Activated CD8-positive, alpha-beta memory T cell treated with anti-CD3 and anti-CD28 coated beads for 4 hours (primary cell): ENCODE data around the gene CASKIN2.
"Not testable (repeated sequence)": the region's sequence is repeated elsewhere in the genome, so short reads cannot be mapped to it uniquely, and the experiment has no call there.

Experiments used
- DNase-seq, 2 donors: peaks; one replicate each; pipeline ENCODE4 v3.0.0-alpha.2; 2020; ENCODE audit warnings: low read depth in 2 of 2

The CASKIN2 gene

DNA sequence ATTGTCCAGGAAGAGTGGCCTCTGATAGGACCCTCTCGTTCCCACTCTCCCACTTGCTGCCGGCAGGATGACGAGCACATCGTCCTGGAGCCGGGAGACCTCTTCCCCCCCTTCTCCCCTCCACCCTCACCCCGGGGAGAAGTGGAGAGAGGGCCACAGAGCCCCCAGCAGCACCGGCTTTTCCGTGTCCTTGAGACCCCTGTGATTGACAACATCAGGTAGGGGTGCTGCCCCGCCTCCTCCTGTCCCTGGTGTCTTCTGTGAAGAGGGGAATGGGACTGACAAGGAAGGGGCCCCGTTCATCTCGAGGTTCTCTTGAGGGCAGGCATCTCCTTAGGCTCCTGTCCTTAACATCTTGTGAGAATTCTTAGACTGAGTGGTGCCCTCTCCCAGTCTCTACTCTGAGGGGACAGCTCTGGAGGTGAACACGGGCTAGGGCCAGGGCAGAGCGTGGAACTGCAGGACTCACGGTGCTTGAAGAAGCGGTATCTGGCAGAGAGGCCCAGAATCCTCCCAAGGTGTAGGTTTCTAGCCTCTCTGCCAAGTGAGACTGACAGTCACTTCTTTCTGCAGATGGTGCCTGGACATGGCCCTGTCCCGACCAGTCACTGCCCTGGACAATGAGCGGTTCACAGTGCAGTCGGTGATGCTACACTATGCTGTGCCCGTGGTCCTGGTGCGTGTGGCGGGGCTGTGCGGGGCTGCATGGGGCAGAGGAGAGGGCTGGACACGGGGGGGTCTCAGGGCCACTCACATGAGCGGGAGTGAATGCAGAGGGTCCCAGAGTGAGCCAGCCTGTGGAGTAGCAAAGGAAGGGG, 26.4 kb downstream of the CASKIN2 start:
- DNase-seq, result no peak

DNA sequence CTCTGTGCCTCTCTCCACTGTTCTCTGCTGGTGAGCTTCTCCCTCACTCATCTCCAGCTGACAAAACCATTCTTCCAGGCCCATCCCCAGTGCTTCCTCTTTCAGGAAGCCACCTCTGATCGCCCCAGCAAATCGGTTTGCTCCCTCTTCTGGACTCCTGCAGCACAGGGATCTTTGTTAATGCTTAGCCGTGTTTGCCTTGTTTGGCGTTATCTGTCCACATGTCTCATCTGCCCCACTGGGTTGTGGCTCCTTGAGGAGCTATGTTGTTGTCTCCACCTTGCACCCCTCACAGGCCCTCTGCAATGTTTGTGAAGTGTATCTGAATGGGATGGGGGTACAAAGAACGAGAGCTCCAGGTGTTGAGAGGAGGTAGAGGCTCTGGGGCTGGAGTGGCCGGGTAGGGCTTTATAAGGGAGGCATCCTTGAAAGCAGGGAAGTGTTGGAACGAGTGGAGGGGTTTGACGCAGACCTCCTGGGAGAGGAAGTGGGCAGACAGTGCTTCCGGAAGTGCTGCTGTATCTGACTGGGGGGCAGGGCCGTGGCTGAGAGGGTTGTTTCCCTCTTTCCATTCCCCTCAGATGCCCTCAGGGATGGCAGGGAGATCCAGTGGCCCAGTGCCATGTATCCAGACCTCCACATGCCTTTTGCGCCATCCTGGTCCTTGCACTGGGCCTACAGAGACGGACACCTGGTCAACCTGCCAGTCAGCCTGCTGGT, 27.8 kb downstream of the CASKIN2 start:
- peak; percentile 13 to 14 for DNase-seq

DNA sequence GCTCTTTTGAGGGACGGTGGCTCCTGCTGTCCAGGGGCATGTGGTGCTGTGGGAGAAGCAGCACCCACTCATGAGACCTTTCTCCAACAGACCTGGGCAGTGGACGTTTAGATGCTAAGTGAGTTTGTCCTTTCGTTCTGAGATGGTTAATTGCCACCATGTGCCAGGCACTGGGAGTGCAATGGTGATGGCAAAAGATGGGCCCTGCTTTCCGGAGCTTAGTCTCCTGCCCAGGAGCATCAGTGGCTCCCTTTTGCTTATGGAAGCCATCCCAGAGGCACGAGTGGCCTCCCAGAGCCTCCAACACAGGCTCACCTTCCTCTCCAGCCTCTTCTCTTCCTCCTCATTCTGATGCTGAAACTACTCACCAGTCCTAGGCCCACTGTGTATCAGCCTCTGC, 28.4 kb downstream of the CASKIN2 start:
- no peak for DNase-seq

DNA sequence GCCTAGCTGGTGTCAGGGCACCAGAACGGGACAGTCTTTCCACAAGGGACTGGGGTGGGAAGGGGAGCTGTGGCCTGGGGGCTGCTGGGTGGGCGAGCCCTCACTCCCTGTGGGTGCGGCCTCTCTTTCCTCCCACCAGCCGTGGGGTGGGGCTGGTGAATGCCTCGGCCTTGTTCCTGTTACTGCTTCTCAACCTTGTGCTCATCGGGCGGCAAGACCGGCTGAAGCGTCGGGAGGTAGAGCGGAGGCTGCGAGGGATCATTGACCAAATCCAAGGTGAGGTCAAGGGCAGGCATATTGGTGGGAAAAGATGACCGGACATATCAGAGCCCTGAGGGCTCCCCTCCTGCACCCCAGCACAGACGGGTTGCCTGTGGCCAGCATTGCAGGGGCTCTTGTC, 29.2 kb downstream of the CASKIN2 start:
- no peak for DNase-seq

DNA sequence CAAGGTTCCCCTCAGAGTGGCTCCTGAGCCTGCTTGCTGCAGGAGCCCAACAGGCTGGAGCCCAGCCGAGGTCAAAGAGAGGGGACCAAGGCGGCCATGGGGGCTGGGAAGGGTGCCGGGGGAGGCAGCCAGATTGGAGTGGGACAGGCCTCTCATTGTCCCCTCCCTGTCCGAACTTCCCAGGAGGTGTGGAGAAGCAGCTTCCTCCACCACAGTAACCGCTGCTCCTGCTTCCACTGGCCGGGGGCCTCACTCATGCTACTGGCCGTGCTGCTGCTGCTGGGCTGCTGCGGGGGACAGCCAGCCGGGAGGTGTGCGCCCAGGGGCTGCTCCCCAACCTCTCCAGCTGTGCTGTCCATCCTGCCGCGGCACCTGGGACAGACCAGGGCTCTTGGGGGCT, 29.6 kb downstream of the CASKIN2 start:
- DNase-seq, result no peak

DNA sequence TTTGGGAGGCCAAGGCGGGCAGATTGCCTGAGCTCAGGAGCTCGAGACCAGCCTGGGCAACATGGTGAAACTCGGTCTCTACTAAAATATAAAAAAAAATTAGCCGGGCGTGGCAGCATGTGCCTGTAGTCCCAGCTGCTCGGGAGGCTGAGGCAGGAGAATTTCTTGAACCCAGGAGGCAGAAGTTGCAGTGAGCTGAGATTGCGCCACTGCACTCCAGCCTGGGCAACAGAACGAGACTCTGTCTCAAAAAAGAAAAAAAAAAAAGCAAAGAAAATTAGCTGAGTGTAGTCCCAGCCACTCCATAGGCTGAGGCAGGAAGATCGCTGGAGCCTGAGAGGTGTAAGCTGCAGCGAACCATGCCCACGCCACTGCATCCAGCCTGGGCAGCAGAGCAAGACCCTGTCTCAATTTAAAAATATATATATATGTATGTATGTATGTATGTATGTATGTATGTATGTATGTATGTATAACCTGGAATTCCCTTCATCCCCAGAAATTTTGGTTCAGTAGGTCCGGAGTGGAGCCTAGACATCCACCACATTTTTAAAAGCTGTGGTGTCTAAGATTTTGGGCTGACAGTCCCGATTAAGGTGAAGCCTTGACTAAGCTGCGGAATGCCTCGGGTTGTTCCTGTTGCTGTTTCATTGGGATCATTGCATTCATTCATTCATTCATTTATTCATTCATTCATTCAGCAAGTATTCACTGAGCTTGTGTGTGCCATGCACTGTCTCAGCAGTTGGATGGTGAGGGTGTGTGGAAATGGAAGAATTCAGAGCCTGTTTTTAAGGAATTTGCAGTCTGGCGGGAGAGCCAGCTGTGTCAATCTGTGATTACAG, 33.0 kb downstream of the CASKIN2 start:
- no peak for DNase-seq

DNA sequence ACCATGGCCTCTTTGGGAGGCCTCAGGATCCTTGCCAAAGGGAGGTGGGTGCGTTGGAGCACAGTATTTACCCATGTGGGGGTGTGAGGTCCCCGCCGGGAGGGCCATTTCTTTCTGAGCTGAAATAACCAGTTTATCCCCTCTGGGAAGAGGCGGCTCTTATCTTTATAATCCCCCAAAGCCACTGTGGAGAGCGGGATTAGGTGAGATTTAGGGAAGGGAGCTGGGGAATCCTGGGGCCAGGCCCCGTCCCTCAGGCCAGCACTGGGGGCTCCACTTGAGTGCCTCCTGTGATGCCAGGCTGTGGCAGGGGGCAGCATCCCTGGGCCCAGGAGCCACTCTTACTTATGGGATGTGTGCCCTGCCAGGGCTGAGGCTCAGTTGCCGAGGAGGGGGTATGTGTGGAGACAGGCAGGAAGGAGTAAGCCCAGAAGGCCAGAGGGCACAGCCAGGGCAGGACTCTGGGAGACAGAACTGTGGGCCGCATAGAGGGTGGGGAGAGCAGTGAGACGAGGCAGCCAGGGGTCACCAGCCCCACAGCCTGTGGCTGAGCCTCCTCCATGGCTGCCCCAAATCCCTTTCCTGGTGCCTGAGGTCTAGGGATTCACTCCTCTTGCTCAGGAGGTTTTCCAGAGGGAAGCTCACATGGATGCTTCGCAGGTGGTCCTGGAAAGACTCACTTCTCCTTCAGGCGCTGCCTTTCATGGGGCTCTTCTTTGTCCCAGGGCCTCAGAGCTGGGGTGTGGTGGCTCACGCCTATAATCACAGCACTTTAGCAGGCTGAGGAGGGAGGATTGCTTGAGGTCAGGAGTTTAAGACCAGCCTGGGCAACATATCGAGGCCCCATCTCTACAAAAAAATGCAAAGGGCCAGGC, 33.9 kb downstream of the CASKIN2 start:
- DNase-seq, result no peak

DNA sequence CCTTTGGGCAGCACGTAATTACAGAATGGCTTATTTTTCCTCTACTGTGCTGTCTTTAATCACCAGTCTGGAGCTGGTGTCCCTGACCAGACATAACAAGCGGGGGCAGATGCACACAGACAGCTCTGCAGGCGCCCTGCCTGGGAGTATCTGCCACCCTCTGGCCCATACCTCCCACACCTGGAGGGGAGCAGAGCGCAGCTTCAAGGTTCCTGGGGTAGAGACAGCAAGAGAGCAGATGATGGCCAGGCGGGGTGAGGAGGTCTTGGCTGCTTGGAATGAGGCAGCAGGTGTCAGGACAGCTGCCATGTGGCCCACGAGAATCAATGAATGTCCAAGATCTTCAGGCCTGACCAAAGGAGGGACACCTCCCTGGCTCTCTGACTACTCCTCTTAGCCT, 35.1 kb downstream of the CASKIN2 start:
- DNase-seq, result no peak

DNA sequence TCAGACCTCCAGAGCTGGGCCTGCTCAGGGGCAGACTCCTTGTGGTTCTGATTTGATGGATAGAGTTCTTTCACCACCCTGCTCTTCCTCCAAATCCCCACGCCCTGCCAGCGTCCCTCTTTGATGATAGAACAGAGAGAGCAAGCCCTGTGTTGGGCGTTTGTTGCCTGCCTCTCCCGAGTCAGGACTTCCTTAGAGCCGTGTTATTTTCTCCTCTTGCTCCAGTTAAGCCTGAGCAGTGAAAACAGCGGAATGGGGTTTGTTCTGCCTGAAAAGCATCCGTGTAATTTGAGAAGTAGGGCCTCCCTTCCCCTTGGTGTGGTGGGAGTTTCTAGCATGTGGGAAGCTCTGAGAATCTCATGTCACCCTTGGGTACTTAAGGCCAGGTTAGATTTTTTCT, 36.8 kb downstream of the CASKIN2 start:
- DNase-seq, result no peak

DNA sequence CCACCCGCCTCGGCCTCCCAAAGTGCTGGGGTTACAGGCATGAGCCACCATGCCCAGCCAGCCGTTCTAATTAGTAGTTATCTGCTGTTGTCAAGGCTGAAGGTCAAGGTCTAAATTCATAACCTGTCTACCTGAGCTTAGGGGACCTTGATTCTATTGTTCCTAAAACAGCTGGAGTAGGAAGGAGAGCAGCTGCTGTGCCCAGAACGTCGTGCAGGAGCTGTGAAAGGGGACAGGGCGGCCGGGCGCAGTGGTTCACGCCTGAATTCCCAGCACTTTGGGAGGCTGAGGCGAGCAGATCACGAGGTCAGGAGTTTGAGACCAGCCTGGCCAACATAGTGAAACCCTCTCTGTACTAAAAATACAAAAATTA, 37.9 kb downstream of the CASKIN2 start:
- DNase-seq, result not testable (repeated sequence)

DNA sequence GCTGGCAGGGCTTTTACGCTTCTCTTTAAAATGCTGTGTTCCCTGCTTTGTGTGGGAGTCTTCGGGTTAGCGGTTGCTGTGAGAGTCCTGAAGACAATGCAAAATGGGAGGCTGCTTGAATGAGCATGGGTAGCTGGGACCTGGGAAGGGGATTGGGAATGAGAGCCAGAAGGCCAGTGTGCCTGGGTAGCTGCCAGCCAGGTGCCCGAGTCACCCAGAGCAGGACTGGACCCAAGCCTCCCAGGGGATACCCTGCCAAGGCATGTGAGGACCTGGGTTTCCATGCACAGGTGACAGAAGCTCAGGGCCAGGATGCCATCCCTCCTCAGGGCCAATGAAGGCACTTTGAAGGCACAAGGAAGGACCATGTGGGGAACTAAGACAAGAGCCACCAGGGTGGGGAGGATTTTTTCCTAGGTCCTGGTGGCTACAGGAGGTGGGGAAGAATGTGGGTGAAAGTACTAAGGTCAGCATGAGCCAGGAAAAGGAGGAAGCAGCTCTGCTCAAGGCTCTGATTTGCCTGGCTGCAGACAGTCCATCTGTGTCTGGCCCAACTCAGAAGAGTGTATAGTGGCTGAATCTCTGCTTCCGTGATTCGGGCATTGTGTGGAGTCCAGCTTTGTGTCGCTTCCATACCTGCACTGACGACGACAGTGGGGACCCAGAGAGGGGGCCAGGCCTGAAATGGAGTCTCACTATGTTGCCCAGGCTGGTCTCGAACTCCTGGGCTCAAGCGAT, 38.4 kb downstream of the CASKIN2 start:
- DNase-seq, result no peak

DNA sequence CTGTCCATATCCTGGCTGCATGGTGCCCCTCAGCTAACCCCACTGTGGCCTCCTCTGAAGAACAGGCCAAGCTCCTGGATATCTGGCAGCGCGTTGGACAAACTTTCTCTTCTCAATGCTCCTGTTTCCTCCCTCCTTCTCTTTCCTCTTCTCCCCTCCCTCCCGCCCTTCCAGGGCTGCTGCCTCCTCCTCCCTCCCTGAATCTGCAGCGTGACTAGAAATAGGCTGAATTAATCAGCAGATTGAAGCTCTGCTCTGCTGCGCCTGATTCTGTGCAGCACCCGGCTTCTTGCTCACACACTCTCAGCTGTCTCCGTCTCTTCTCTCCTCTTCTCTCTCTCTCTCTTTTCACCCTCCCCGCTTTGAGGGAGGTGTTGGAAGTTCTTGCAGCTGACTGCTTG, 39.1 kb downstream of the CASKIN2 start:
- no peak for DNase-seq

DNA sequence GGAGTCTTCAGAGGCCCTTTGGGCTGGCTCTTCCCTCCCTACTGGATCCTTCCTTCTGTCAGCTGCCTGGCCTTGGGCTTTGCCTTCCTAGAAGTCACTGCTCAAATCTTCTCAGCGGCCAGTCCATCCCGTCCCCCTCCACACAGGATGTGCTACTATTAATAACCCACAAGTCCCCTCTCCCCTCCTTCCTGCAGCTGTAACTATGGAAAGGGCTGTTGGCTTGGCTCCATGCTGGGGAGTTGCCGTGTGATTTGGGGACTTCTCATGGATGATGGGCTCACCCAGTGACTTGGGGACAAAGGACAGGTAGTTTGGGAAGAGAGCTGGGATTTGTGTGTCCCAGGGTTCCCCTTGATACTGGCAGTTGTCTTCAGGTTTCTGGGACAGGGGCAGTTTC, 39.5 kb downstream of the CASKIN2 start:
- DNase-seq, result no peak

DNA sequence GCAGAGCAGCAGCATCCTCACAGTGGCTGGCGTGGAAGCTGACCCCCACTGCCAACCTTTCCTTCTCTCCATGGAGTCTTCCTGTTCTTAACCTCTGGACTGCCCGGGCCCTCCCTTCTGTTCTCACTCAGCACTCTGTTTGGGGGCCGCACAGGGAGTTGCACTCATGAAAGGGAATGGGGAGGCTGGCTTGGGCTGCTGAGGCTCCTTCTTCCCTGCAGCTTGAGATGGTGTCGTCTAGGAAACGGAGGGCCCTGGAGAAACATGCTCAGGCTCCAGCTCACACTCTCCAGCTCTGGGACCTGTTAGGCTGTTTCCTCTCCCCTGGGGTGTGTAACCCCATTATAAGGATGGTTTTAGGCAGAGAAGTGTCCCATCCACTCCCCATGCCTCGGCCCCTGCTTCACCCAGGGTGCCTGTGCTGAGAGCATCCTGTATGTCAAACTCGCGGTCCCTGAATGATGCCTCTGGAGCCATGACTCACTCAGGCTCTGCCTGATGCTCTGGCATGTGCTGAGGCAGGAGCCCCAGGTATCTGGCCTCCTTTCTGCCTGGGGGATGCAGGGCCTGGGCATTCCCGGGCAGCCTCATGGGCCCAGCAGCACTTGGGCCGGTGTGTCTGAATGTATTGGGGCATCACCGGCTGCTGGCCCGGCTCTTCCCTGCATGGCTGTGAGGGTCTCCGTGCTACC, 40.0 kb downstream of the CASKIN2 start:
- DNase-seq, result no peak

DNA sequence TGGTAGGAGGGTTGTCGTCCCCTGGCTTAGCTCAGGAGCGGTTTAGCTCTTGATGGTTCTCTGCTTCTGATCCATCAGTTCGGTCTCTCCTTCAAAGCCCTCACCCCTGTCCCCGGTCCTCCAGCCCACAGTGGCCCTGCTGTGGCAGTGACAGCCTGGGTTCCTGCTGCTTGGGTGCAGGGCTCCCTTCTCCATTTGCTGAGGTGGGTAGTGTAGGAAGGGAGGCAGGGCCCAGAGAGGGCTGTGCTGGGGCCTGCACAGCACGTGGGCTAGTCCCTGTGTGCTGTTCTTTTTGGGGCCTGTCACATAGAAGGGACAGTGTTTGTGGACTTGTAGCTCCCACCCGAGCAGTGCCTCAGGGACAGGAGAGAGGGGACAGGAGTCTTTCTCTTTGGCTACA, 40.6 kb downstream of the CASKIN2 start:
- no peak for DNase-seq

DNA sequence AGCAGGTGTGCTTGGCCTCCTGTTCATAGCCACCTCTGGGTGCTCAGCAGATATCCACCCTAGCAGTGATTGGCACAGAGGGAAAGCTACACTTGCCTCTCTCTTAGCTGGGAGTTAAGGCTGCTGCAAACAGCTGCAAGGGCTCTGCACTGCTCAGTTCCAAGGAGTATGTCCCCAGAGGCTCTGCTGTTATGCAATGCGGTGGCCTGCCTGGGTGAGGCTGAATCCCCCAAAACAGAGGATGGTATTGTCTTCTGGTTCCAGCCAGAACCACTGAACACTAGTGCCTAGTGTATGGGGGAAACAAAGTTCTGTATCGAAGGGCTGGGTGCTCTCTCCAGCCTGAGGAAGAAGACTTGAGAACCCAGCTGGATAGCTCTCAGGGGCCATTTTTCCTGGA, 42.1 kb downstream of the CASKIN2 start:
- DNase-seq, result no peak

DNA sequence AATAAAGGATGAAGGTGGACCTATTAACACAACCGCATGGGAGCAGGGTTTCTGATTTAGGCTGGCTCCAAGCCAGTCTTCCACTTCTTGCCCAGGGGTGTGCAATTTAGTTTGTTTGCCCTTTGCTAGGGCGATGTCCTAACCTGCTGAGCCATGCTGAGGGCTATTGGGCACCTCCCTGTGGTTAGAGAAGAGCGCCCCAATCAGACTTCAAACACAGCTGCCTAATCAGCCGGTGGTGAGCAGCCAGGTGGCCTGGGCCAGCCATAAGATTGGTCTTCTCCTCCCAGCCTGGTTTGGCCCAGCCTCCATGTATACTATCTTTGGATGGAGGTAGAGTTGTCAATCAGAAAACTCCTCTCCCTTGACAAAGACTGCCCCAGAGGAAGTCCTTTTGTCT, 43.2 kb downstream of the CASKIN2 start:
- no peak for DNase-seq

DNA sequence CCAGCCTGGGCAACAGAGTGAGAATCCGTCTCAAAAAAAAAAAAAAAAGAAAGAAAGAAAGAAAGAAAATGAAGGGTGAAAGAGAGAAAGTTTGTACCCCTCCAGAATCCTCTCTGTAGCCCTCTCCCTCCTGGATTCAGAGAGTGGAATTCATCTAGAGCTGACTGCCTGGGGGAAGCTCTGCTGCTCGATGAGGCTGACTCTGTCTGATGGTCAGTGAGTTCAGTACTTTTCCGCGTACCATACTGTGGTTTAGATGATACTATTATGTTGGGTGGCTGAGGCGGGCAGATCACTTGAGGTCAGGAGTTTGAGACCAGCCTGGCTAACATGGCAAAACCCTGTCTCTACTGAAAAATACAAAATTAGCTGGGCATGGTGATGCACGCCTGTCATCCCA, 44.1 kb downstream of the CASKIN2 start:
- DNase-seq, result no peak

DNA sequence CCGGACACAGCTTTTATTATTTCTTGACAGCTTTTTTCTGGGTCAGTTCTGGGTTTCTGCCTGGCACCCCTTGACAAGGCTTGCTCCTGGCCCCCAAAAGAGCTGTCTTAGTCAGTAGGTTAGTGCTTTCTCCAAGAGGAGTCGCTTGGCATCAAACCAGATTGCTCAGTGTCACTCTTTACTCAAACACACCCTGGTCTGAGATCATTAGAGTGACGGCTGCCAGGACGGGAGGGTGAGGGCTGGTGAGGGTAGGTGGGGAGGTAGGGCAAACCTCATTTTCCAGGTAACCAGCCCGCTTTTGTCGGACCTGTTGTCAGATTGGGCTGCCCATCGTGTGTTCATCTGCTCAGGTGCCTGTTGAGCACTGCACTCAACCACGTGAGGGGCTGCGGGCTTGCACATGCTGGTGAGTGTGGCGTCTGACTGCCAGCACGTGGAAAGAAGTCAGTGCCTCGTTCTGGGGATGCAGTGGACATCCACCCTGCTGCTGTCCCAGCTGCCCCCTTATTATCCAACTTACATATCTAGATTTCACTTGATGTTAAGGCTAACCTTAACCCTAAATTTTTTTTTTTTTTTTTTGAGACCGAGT, 46.5 kb downstream of the CASKIN2 start:
- DNase-seq, result no peak

DNA sequence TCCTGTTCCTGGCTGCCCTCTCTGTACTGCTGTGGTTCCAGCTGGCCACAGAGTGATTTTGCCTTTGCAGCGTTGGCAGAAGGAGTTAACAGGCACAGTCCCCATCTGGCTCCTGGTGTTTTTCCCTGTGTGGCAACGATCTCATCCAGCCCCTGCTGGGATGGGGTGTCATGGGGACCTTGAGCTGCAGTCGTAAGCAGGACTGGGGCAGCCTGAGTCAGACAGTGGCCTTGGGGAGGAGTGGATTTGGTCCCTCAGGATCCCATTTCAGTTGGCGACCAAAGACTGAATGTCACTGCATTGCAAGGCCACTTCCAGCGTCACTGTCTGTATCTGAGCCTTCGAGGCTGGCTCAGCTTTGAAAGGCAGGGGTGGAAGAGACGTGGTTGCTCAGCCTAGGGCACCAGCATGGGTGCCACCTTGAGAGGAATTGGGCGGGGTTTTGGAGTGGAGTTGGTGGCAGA, 47.0 kb downstream of the CASKIN2 start:
- DNase-seq, result no peak
